Activated CD8-positive, alpha-beta memory T cell treated with anti-CD3 and anti-CD28 coated beads, Interleukin-2, amount 50 U/mL, for 1 hour (primary cell): ENCODE results near the gene AKAP13.
"Not testable (repeated sequence)": the region's sequence is repeated elsewhere in the genome, so short reads cannot be mapped to it uniquely, and the experiment has no call there.

Experiments used
- DNase-seq: peaks from one replicate; pipeline ENCODE4 v3.0.0-alpha.2; 2020; ENCODE audit errors: extremely low read depth

AKAP13 gene

DNA sequence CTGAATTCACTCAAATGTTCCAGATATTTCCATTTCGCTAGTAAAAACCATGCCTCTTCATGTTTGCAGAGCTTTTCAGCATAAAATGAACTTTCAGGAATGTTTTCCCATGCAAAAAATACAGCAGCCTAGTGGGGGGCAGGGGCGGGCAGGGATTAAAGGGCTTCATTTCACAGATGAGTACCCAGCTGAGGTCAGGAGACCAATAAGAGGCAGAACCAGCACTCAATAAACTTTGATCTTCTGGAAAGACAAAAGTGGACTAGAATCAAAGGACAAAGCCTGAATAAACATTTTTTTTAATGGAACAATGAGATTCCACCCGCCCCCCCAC lies 406.3 kb downstream of the AKAP13 start:
- DNase-seq, result no peak

DNA sequence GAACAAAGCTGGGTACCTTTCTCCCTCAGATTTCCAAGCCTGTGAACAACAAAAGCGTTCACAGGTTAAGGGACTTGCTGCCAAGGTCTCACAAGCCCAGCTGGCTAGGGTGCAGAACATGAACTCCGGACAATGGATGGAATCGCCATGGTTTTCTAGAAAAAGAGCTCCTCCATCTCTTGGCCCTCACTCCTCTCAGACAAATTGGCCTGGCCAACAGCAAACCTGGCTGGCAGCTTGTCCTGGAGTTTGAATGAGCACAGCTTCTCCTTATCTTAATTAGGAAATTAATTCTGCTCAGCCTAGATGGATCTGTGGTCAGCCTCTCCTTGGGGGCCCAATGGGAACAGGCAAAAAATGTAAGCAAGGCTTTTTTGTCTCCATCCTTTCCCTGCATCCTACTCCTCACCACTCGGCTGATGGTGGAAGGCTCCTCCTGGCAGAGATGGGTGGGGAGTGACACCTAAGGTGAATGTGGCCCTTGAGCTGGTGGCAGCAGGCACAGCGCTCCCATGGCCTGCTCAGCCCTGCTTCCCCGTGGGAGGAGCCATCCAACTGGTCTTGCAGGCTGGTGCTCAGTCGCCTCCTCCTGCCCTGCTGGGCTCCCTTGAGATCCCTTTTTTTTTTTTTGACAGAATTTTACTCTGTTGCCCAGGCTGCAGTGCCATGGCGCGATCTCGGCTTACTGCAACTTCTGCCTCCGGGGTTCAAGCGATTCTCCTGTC lies 408.5 kb downstream of the AKAP13 start:
- no peak for DNase-seq

DNA sequence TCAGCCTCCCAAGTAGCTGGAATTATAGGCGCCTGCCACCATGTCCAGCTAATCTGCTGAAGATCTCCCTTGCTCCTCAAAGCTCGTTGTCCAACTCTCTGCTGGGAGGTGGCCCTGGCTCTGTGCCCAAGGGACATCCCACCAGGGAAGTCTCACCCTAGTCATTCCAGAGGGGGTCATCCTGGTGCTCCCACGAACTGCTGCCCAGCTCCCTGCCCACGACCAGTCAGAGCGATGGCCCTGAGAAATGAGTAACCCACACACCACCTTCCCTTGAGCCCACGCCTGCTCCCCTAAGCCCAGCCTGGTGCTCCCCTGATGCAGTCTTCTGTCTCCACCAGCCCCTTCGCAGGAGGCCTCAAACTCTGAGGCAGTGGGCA lies 409.1 kb downstream of the AKAP13 start:
- DNase-seq, result no peak

DNA sequence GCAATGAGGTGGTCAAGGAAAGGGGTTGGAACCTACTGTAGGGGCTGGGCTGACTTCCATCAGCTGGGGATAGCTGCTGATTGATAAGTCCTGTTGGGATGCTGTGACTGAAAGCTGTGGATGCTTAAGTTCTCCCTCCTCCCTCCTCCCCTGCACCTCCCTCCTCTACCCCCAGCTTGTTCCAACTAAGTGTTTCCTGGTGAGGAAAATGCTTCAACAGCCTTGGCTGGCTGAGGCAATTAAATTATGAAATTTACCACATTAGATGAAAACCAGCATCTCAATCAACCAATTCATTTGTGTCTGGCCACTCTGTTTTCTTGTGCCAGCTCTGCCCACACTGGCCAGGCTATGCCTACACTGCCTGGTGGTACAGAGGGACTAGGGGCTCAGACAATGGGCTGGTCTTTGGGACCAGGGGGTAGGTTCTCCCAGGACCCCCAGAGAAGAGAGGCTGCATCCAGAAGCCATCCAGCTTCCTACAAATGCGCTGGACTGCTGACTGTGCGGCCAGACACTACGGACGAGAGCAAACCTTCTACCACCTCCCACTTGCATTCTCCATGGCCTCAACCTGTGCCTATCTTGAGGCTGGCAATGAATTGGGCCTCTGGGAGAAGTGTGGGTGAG lies 411.8 kb downstream of the AKAP13 start:
- no peak for DNase-seq

DNA sequence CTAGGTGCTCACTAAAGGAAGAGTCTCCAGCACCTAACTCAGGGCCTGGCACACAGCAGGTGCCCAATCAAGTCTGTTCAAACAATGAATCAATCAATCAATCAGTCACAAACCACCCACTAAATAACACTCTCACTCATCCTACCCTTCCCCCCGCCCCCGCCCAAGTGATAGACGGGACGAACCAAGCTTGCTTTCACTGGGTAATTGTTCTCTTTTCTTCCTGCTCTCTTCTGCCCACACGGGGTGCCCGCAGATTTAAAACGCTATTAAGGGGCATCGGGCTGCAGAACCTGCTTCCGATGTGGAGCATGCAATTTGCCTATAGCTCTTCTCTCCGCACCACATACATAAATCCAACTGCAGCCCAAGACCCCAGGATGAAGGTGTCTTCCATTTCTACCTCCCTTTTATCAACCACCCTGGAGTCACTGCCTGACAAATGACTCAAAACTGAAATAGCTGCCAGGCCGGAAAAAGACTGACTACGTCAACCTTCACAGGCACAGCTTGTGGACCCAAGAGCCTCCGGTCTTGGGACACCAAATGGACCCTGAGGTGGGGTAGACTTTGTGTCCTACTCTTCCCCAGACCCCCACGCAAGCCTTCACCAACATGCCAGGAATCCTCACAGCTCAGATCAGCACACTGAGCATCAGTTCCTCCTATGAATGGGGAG lies 412.6 kb downstream of the AKAP13 start:
- DNase-seq, result no peak

DNA sequence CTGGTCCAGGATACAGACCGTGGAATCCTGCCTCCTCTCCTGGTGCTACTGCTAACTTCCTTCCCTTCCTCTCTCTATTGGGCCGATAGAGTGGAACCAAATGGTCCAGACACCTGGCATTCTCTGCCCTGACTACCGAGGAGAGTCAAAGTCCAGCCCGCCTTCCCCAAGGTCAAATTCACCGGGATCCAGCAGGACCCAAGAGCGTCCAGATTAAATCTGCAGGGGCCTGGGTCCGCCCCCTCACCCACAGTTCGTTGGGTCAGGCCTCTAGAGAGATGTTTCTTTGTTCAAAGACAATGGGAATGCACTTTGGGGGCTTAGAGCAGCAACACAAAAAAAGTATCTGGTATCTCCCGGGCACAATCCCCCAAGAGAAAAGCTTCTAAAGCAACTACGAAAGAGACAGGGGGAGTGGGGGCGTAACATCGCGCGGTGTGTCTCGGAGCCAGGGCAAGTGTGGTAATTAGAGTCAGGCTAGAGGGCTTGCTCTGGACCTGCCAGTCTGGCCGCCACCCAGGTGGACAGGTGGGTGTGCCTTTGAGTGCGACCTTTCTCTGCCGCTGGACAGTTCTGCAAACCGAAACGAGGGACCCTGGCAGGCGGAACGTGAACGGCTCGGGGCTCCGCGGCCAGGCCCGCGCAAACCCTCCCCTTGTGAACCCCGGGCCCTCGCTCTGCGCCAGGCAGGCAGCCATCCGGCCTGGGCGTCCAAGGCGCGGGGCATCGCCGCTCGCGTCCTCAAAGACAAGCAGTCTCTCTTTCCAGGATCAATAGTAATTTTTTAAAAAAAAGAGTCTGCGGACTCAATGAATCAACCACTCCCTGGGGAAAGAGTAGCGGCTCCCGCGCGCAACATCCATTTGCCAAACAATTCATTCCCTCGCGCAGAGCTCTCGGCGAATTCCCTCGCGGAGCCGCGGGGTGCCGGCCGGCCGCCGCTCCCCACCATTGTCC lies 413.5 kb downstream of the AKAP13 start:
- DNase-seq, result no peak

DNA sequence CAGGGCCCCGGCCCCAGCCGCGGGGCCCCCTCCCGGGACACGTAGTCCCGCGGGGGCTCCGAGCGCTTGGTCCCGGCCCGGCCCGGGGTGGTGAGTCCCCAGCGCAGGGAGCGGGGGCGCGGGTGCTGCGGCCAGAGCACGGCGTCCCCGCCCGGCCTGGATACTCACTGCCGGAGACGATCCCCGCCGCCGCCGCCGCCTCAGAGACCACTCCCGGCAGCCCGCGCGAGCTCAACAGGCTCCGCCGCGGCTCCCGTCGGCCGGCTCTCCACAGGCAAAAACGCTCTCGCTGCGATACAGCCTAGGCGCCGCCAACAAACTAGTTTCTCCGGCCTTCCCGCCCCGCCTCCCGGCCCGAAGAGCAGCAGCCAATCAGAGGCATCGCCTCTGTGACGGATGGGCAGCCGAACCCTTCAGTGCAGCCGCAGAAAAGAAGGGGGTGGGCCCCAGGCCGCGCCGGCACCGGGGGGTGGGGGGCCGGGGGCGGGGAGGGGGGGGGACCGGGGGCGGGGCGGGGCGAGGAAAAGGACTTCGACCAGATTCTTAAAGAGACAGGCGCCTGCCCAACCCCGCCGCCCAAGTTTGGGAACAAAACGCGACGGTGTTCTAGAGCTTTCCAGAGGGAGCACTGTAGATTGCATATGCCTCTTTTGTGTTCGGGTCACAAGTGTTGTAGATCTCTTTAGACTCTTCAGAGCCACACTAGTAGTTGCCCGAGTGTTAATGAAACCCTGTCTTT lies 414.4 kb downstream of the AKAP13 start, which contains the start of gene KLHL25:
Gene KLHL25, minus strand, starts transcription at position 328 of the 739 bp plus-strand sequence. CDS start 25,115 bp downstream, outside the sequence.
- peak; percentile 81 for DNase-seq

DNA sequence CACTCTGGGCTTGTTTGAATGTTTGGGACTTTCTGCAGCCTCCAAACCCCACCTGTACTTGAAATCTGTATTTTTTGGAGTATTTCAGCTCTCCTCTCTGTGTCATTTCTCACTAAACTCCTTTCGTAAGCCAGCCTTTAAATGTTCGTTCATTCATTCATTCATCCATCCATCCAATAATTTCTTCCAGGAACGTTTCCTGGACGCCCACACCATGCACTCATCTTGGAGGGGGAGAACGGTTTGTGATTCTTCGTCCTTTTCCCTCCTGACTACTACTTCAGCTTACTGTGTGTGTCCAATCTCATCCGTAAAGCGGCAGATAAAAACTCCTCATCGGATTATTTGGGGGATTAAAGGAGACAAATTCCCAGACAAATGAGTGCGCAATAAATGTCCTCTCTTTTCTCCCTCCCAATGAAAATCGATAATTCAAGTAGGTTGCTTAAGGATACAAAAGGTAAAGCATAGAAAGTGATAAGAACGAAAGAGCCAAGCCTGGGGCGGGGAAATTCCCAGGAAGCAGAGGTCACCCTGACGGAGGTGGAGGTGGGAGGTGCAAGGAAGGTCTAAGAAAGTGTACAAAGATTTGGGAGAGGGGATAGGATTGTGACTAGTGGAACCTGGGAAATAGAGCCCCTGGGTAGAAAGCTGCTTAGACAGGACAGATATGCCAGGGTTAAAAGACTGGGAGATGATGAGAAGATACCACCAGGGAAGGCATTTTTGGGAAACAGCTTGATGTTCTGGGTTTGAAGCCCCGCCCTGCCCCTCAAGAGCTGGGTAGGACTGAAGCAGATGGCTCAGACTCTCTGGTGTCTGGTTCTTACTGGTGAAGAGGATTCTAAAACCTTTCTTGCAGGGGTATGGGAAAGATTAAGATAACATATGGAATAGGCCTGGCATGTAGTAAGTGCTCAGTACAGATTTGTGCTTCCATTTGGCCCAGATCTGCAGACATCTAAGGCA lies 415.2 kb downstream of the AKAP13 start:
- no peak for DNase-seq

DNA sequence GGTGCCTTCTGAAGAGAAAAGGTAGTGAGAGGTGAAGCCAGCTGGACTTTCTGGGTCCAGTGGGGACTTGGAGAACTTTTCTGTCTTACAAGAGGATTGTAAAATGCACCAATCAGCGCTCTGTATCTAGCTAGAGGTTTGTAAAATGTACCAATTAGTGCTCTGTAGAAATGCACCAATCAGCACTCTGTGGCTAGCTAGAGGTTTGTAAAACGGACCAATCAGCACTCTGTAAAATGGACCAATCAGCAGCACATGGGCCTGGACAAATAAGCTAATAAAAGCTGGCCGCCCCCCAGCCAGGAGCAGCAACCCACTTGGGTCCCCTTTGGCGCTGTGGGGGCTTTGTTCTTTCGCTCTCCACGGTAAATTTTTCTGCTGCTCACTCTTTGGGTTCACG lies 416.0 kb downstream of the AKAP13 start:
- DNase-seq, result not testable (repeated sequence)
